H9 (cell line): Measurements from ENCODE around the gene CDC14A. TPM values are rescaled to one million over a fixed set of nuclear protein-coding genes. Genes with fewer than 3 reads are reported as not detected.

Experiments used
- DNase-seq: peaks from one replicate; pipeline ENCODE4 v3.0.0-alpha.2; 2017
- H2AFZ ChIP-seq: one replicate; pipeline ENCODE4 v1.6.1; 2013; ENCODE audit warnings: mild to moderate bottlenecking, low read length, control low read depth, moderate library complexity
- H2AK5ac ChIP-seq: 2 replicates; pipeline ENCODE4 v1.6.1; 2013; ENCODE audit warnings: low read length, control low read depth, mixed read lengths; ENCODE audit not compliant: insufficient read length
- H2BK120ac ChIP-seq: one replicate; pipeline ENCODE4 v1.6.1; 2013; ENCODE audit warnings: low read depth, mild to moderate bottlenecking, low read length, control low read depth, inconsistent platforms; ENCODE audit not compliant: poor library complexity, severe bottlenecking
- H2BK12ac ChIP-seq: 2 replicates; pipeline ENCODE4 v1.6.1; 2013; ENCODE audit warnings: low read length, control low read depth, mixed read lengths, low read depth; ENCODE audit not compliant: insufficient read length
- H2BK15ac ChIP-seq: 2 replicates; pipeline ENCODE4 v1.6.1; 2013; ENCODE audit warnings: low read depth, low read length, control low read depth
- H2BK20ac ChIP-seq: one replicate; pipeline ENCODE4 v1.6.1; 2013; ENCODE audit warnings: low read depth, mild to moderate bottlenecking, low read length, control low read depth, inconsistent platforms; ENCODE audit not compliant: poor library complexity, severe bottlenecking
- H2BK5ac ChIP-seq: 2 replicates; pipeline ENCODE4 v1.6.1; 2013; ENCODE audit warnings: low read length, control low read depth, mixed read lengths; ENCODE audit not compliant: insufficient read length
- H3K14ac ChIP-seq: 2 replicates; pipeline ENCODE4 v1.6.1; 2013; ENCODE audit warnings: low read length, control low read depth; ENCODE audit not compliant: insufficient read depth
- H3K18ac ChIP-seq: 2 replicates; pipeline ENCODE4 v1.6.1; 2013; ENCODE audit warnings: low read depth, mild to moderate bottlenecking, mixed read lengths, low read length, control low read depth; ENCODE audit not compliant: insufficient read length
- H3K23ac ChIP-seq: 2 replicates; pipeline ENCODE4 v1.6.1; 2013; ENCODE audit warnings: low read length, control low read depth, mixed read lengths, low read depth; ENCODE audit not compliant: insufficient read length
- H3K23me2 ChIP-seq: 2 replicates; pipeline ENCODE4 v1.6.1; 2013; ENCODE audit warnings: low read depth, mild to moderate bottlenecking, mixed read lengths, low read length, control low read depth; ENCODE audit not compliant: insufficient read length, poor library complexity, severe bottlenecking
- H3K27ac ChIP-seq: 2 replicates; pipeline ENCODE4 v1.5.1; 2013; ENCODE audit warnings: low read length, control low read depth, mixed read lengths, low read depth; ENCODE audit not compliant: insufficient read length
- H3K27me3 ChIP-seq: 2 replicates; pipeline ENCODE4 v1.6.1; 2013; ENCODE audit warnings: low read length, control low read depth, inconsistent platforms; ENCODE audit not compliant: insufficient read depth
- H3K4ac ChIP-seq: 2 replicates; pipeline ENCODE4 v1.6.1; 2013; ENCODE audit warnings: low read depth, mild to moderate bottlenecking, control low read depth, inconsistent platforms, low read length, moderate library complexity
- H3K4me1 ChIP-seq: 2 replicates; pipeline ENCODE4 v1.6.1; 2013; ENCODE audit warnings: low read length, control low read depth, inconsistent platforms; ENCODE audit not compliant: insufficient read depth
- H3K4me2 ChIP-seq: 2 replicates; pipeline ENCODE4 v1.6.1; 2013; ENCODE audit warnings: low read length, control low read depth, mixed read lengths; ENCODE audit not compliant: insufficient read length, insufficient read depth
- H3K56ac ChIP-seq: 2 replicates; pipeline ENCODE4 v1.6.1; 2013; ENCODE audit warnings: low read depth, mild to moderate bottlenecking, mixed read lengths, low read length, control low read depth; ENCODE audit not compliant: insufficient read length
- H3K79me1 ChIP-seq: 2 replicates; pipeline ENCODE4 v1.6.1; 2013; ENCODE audit warnings: low read depth, mild to moderate bottlenecking, moderate library complexity, low read length, control low read depth, inconsistent platforms; ENCODE audit not compliant: insufficient read depth, poor library complexity, severe bottlenecking
- H3K79me2 ChIP-seq: 2 replicates; pipeline ENCODE4 v1.6.1; 2013; ENCODE audit warnings: low read length, control low read depth, inconsistent platforms; ENCODE audit not compliant: insufficient read depth
- H3K9ac ChIP-seq: 2 replicates; pipeline ENCODE4 v1.6.1; 2013; ENCODE audit warnings: low read length, control low read depth, mixed read lengths; ENCODE audit not compliant: insufficient read length; ENCODE audit errors: extremely low read depth
- H3K9me3 ChIP-seq: one replicate; pipeline ENCODE4 v1.6.1; 2013; ENCODE audit warnings: low read depth, low read length, inconsistent platforms; ENCODE audit not compliant: control insufficient read depth
- H3T11ph ChIP-seq: one replicate; pipeline ENCODE4 v1.6.1; 2013; ENCODE audit warnings: mild to moderate bottlenecking, low read length, control low read depth, inconsistent platforms
- H4K20me1 ChIP-seq: one replicate; pipeline ENCODE4 v1.6.1; 2013; ENCODE audit not compliant: control insufficient read depth, insufficient read length, insufficient read depth
- H4K5ac ChIP-seq: 2 replicates; pipeline ENCODE4 v1.6.1; 2013; ENCODE audit warnings: low read depth, mild to moderate bottlenecking, mixed read lengths, low read length, control low read depth; ENCODE audit not compliant: insufficient read length
- H4K8ac ChIP-seq: replicated peaks from 2 replicates; pipeline ENCODE4 v1.6.1; 2013; ENCODE audit warnings: low read length, control low read depth, mixed read lengths, low read depth; ENCODE audit not compliant: insufficient read length
- H4K91ac ChIP-seq: 2 replicates; pipeline ENCODE4 v1.6.1; 2013; ENCODE audit warnings: low read depth, mild to moderate bottlenecking, moderate library complexity, mixed read lengths, low read length, control low read depth; ENCODE audit not compliant: insufficient read length
- H3K27ac Mint-ChIP-seq, 3 experiments: 2 replicates in 2 of 3; 3 replicates in 1 of 3; pipeline ENCODE4 v1.8.0; 2020 to 2021; ENCODE audit warnings: mixed read lengths in 3 of 3, mild to moderate bottlenecking in 1 of 3, moderate library complexity in 1 of 3
- H3K27me3 Mint-ChIP-seq: 2 replicates; pipeline ENCODE4 v1.8.0; 2021; ENCODE audit warnings: low read depth, mild to moderate bottlenecking, moderate library complexity, mixed read lengths
- H3K36me3 Mint-ChIP-seq, 3 experiments: 2 replicates in 2 of 3; 3 replicates in 1 of 3; pipeline ENCODE4 v1.8.0; 2020 to 2021; ENCODE audit warnings: low read depth in 3 of 3, mixed read lengths in 3 of 3; ENCODE audit not compliant: insufficient read depth in 1 of 3
- H3K4me1 Mint-ChIP-seq, 2 experiments: 2 replicates each; pipeline ENCODE4 v1.8.0; 2020; ENCODE audit warnings: mixed read lengths in 2 of 2
- H3K4me3 Mint-ChIP-seq, 2 experiments: 2 replicates in 1 of 2; 3 replicates in 1 of 2; pipeline ENCODE4 v1.8.0; 2020 to 2021; ENCODE audit warnings: mild to moderate bottlenecking in 2 of 2, mixed read lengths in 2 of 2, moderate library complexity in 1 of 2
- H3K9me3 Mint-ChIP-seq, 2 experiments: 2 replicates in 1 of 2; 3 replicates in 1 of 2; pipeline ENCODE4 v1.8.0; 2020; ENCODE audit warnings: mild to moderate bottlenecking in 2 of 2, mixed read lengths in 2 of 2, moderate library complexity in 1 of 2
- CTCF ChIP-seq: fragments of 200-600 bp; sonication (generic); conservative IDR thresholded peaks from 3 replicates; pipeline ENCODE4 v1.8.0; 2021; ENCODE audit warnings: antibody characterized with exemption, mild to moderate bottlenecking
- WGBS: extraction: QIAGEN DNeasy Blood & Tissue Kit; methylation state at CpG from one replicate; pipeline ENCODE4 v1.1.7; 2013; ENCODE audit warnings: missing lambda C conversion rate, low lambda C conversion rate, mixed read lengths; ENCODE audit not compliant: insufficient read length; ENCODE audit errors: extremely low coverage; 5-methylcytosine and 5-hydroxymethylcytosine counted together
- total RNA-seq: library from RNA; stranded (reverse); gene quantifications from 2 replicates; pipeline ENCODE4 v1.2.1, GENCODE V29; 2021

CDC14A gene
- total RNA-seq, 1 experiment from 2014 or later: 8.9 TPM

- no peaks in the 10 kb centered on the region for H3K36me3 Mint-ChIP-seq
- Histone ChIP-seq H2AK5ac (no peak overlapping the region), H4K91ac (no peak overlapping the region), H3K9me3 (no peaks in the 10 kb centered on the region), H2BK20ac (no peak overlapping the region), H2BK5ac (no peak overlapping the region), H4K20me1 (no peaks in the 10 kb centered on the region), H3K4me2 (no peak overlapping the region), H2BK120ac (no peak overlapping the region), H3K14ac (no peak overlapping the region), H4K5ac (no peak overlapping the region), H3K4me1 (no peaks in the 10 kb centered on the region), H2BK15ac (no peak overlapping the region), H3K23ac (no peak overlapping the region), H3K9ac (no peak overlapping the region), H3K79me2 (no peaks in the 10 kb centered on the region), H3K23me2 (no peaks in the 10 kb centered on the region), H3K79me1 (no peaks in the 10 kb centered on the region), H2AFZ (no peak overlapping the region), H3T11ph (no peak overlapping the region), H3K18ac (no peak overlapping the region), H4K8ac (no peak overlapping the region), H3K27me3 (no peaks in the 10 kb centered on the region), H3K56ac (no peak overlapping the region), H2BK12ac (no peak overlapping the region), H3K27ac (no peak overlapping the region), H3K4ac (no peak overlapping the region)
- TF ChIP-seq CTCF: no peak
- H3K27ac Mint-ChIP-seq: no peak overlapping the region
- no peaks in the 10 kb centered on the region for H3K27me3 Mint-ChIP-seq
- H3K4me3 Mint-ChIP-seq: no peak overlapping the region
- H3K9me3 Mint-ChIP-seq: no peaks in the 10 kb centered on the region
- DNase-seq: no peak
- WGBS: no CpG with 5 or more reads among the region's 3 CpGs
- peaks cover 3 to 5% of the 10 kb centered on the region in 2 experiments; a peak in 3 of 4 replicates for H3K4me1 Mint-ChIP-seq
Observed at GRCh38 chr1:100343897-100344296, 8.4 kb upstream of the CDC14A start.
